HepG2 (cell line): ENCODE results near the gene EPO. TPM values are rescaled to one million over a fixed set of nuclear protein-coding genes. Genes with fewer than 3 reads are reported as not detected.

Experiments used
- SOX6 ChIP-seq, 2 experiments: fragments of 450-650 bp in 1 of 2; sonication (generic) in 1 of 2; formaldehyde crosslinking in 1 of 2; IDR thresholded peaks; 2 replicates each; pipeline versions ENCODE4 v1.4.0 to v1.6.1; 2017 to 2020; ENCODE audit warnings: antibody characterized with exemption in 1 of 2, mild to moderate bottlenecking in 1 of 2, missing genetic modification reagents in 1 of 2
- ZNF549 ChIP-seq: sonication (generic); formaldehyde crosslinking; IDR thresholded peaks from 2 replicates; pipeline ENCODE4 v1.5.0; 2020; ENCODE audit warnings: missing genetic modification reagents
- ZNF703 ChIP-seq: sonication (generic); formaldehyde crosslinking; IDR thresholded peaks from 2 replicates; pipeline ENCODE4 v1.5.1; 2020; ENCODE audit warnings: missing genetic modification reagents, mild to moderate bottlenecking, moderate library complexity, borderline replicate concordance
- ZSCAN22 ChIP-seq: sonication (generic); formaldehyde crosslinking; IDR thresholded peaks from 2 replicates; pipeline ENCODE4 v1.4.0; 2020; ENCODE audit warnings: mild to moderate bottlenecking, missing genetic modification reagents
- polyA plus RNA-seq, 8 experiments: library from polyadenylated mRNA; depleted of rRNA in 3 of 8; stranded (reverse) in 7 of 8; unstranded in 1 of 8; fragments of >200 nt; fragmentation: Illumina TruSeq in 4 of 8; extraction: Trizol in 4 of 8; gene quantifications; 2 replicates each; pipeline versions ENCODE4 v1.2.1 to v1.2.3, GENCODE V29; 2011 to 2016; ENCODE audit warnings: low read depth in 4 of 8, missing spikeins in 1 of 8, mixed read lengths in 1 of 8; ENCODE audit not compliant: insufficient read depth in 1 of 8
- total RNA-seq, 5 experiments: library from RNA; depleted of rRNA; stranded (reverse); fragments of >200 nt; fragmentation: Illumina TruSeq; extraction: Trizol; gene quantifications; 2 replicates each; pipeline ENCODE4 v1.2.3, GENCODE V29; 2016; ENCODE audit warnings: low read depth in 1 of 5
- TF ChIP-seq, protein P1 (sequence below): sonication (generic); formaldehyde crosslinking; conservative IDR thresholded peaks from 2 replicates; pipeline ENCODE4 v1.8.1; 2023; ENCODE audit warnings: missing genetic modification reagents
- TF ChIP-seq, protein P2 (sequence below): sonication (generic); formaldehyde crosslinking; IDR thresholded peaks from one replicate; pipeline ENCODE4 v1.5.1; 2020; ENCODE audit warnings: mild to moderate bottlenecking, missing genetic modification reagents; ENCODE audit errors: not compliant biosample characterization
- TF ChIP-seq, protein P3 (sequence below): sonication (generic); formaldehyde crosslinking; IDR thresholded peaks from 2 replicates; pipeline ENCODE4 v1.4.0; 2020; ENCODE audit warnings: missing genetic modification reagents, low read depth, mild to moderate bottlenecking, borderline replicate concordance
- TF ChIP-seq, protein P4 (sequence below): IDR thresholded peaks from 2 replicates; pipeline ENCODE4 v1.6.1; 2016; ENCODE audit warnings: missing compliant biosample characterization, missing genetic modification reagents, borderline replicate concordance

The EPO gene
- total and polyA plus RNA-seq, 2 of the 13 experiments (the other 11 are each of a cell fraction or from before 2014, with no cell fraction given) = 10.3 to 25.7 TPM

DNA sequence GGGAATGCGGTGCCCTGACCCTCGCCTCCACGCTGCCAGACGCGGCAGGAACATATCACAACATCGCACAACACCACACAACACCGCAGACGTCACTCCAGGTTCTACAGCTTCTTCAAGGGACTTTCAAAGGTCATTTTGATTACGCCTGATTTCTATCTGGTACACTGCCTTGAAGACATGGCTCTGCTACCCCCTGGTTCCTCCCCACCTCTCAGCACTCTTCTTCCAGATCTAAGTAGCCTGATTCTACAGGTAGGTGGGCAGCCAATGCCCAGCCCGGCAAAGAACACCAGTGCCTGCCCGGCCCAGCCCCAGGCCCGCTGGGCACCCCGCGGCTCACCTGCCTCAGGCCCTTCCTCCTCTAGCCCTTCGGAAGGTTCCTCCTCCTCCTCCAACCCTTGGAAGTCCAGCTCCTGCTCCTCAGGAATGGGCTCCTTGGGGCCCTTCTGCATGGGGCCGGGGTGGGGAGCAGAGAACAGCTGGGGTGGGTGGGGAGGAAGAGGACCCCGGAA is 34.6 kb upstream of the EPO start (continued):
- TF ChIP-seq ZNF703 (CRISPR knock-in tag) (no peak), ZSCAN22 (CRISPR knock-in tag) (no peak), SOX6 (IDR thresholded peaks at IDR 0.05) (no peak), SOX6 (CRISPR knock-in tag; IDR thresholded peaks at IDR 0.05) (no peak), ZNF549 (CRISPR knock-in tag) (no peak)
- TF ChIP-seq, protein P1, sequence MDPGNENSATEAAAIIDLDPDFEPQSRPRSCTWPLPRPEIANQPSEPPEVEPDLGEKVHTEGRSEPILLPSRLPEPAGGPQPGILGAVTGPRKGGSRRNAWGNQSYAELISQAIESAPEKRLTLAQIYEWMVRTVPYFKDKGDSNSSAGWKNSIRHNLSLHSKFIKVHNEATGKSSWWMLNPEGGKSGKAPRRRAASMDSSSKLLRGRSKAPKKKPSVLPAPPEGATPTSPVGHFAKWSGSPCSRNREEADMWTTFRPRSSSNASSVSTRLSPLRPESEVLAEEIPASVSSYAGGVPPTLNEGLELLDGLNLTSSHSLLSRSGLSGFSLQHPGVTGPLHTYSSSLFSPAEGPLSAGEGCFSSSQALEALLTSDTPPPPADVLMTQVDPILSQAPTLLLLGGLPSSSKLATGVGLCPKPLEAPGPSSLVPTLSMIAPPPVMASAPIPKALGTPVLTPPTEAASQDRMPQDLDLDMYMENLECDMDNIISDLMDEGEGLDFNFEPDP = no peak
- TF ChIP-seq, protein P2, sequence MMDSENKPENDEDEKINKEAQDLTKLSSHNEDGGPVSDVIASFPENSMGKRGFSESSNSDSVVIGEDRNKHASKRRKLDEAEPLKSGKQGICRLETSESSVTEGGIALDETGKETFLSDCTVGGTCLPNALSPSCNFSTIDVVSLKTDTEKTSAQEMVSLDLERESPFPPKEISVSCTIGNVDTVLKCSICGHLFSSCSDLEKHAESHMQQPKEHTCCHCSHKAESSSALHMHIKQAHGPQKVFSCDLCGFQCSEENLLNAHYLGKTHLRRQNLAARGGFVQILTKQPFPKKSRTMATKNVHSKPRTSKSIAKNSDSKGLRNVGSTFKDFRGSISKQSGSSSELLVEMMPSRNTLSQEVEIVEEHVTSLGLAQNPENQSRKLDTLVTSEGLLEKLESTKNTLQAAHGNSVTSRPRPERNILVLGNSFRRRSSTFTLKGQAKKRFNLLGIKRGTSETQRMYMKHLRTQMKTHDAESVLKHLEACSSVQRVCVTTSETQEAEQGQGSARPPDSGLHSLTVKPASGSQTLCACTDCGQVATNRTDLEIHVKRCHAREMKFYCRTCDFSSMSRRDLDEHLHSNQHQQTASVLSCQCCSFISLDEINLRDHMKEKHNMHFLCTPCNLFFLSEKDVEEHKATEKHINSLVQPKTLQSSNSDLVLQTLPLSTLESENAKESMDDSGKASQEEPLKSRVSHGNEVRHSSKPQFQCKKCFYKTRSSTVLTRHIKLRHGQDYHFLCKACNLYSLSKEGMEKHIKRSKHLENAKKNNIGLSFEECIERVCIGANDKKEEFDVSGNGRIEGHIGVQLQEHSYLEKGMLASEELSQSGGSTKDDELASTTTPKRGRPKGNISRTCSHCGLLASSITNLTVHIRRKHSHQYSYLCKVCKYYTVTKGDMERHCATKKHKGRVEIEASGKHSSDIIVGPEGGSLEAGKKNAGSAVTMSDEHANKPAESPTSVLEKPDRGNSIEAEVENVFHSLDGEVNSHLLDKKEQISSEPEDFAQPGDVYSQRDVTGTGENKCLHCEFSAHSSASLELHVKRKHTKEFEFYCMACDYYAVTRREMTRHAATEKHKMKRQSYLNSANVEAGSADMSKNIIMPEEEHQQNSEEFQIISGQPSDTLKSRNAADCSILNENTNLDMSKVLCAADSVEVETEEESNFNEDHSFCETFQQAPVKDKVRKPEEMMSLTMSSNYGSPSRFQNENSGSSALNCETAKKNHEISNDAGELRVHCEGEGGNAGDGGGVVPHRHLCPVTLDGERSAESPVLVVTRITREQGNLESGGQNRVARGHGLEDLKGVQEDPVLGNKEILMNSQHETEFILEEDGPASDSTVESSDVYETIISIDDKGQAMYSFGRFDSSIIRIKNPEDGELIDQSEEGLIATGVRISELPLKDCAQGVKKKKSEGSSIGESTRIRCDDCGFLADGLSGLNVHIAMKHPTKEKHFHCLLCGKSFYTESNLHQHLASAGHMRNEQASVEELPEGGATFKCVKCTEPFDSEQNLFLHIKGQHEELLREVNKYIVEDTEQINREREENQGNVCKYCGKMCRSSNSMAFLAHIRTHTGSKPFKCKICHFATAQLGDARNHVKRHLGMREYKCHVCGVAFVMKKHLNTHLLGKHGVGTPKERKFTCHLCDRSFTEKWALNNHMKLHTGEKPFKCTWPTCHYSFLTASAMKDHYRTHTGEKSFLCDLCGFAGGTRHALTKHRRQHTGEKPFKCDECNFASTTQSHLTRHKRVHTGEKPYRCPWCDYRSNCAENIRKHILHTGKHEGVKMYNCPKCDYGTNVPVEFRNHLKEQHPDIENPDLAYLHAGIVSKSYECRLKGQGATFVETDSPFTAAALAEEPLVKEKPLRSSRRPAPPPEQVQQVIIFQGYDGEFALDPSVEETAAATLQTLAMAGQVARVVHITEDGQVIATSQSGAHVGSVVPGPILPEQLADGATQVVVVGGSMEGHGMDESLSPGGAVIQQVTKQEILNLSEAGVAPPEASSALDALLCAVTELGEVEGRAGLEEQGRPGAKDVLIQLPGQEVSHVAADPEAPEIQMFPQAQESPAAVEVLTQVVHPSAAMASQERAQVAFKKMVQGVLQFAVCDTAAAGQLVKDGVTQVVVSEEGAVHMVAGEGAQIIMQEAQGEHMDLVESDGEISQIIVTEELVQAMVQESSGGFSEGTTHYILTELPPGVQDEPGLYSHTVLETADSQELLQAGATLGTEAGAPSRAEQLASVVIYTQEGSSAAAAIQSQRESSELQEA (CRISPR knock-in tag) = no peak
- TF ChIP-seq, protein P3, sequence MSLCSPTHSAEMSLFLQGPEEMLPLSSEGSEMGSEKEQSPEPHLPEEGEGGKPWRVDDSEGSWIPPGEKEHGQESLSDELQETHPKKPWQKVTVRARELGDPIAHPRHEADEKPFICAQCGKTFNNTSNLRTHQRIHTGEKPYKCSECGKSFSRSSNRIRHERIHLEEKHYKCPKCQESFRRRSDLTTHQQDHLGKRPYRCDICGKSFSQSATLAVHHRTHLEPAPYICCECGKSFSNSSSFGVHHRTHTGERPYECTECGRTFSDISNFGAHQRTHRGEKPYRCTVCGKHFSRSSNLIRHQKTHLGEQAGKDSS = no peak
- TF ChIP-seq, protein P4, sequence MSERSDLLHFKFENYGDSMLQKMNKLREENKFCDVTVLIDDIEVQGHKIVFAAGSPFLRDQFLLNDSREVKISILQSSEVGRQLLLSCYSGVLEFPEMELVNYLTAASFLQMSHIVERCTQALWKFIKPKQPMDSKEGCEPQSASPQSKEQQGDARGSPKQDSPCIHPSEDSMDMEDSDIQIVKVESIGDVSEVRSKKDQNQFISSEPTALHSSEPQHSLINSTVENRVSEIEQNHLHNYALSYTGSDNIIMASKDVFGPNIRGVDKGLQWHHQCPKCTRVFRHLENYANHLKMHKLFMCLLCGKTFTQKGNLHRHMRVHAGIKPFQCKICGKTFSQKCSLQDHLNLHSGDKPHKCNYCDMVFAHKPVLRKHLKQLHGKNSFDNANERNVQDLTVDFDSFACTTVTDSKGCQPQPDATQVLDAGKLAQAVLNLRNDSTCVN (CRISPR knock-in tag) = no peak
